HEK293 (cell line): ENCODE measurements around the gene PRRG1.
"Not testable (repeated sequence)": the region's sequence is repeated elsewhere in the genome, so short reads cannot be mapped to it uniquely, and the experiment has no call there.

Source experiments
- CTCF ChIA-PET: fragments of 350-600 bp; formaldehyde crosslinking; extraction: SDS; loops from one replicate; lab custom pipeline; 2021; ENCODE audit warnings: antibody characterized with exemption; lab: Yijun Ruan, JAX
- POLR2A ChIA-PET: fragments of 300-600 bp; formaldehyde crosslinking; extraction: SDS; loops from one replicate; lab custom pipeline; 2020; ENCODE audit warnings: antibody characterized with exemption, inconsistent platforms; lab: Yijun Ruan, JAX
- H3K27ac ChIP-seq: fragments of 200-500 bp; sonication (Bioruptor generic); 2 replicates; pipeline ENCODE4 v1.5.1; 2014; ENCODE audit warnings: low read depth, low read length, control low read depth, inconsistent platforms; ENCODE audit errors: extremely low read depth
- H3K36me3 ChIP-seq, 2 experiments: fragments of 200-500 bp in 1 of 2; sonication (Bioruptor generic) in 1 of 2; 1 replicate in 1 of 2; 2 replicates in 1 of 2; pipeline ENCODE4 v1.5.1; 2014 to 2017; ENCODE audit warnings: inconsistent platforms in 2 of 2, low read length in 2 of 2; ENCODE audit not compliant: control insufficient read depth in 2 of 2, insufficient read depth in 1 of 2
- H3K4me1 ChIP-seq: fragments of 200-500 bp; sonication (Bioruptor generic); 2 replicates; pipeline ENCODE4 v1.5.1; 2014; ENCODE audit warnings: mild to moderate bottlenecking, low read length, inconsistent platforms; ENCODE audit not compliant: control insufficient read depth, insufficient read depth
- H3K4me3 ChIP-seq: 2 replicates; pipeline ENCODE4 v1.5.1; 2011; ENCODE audit warnings: low read depth, mild to moderate bottlenecking, control low read depth, low read length, moderate library complexity
- H3K9me3 ChIP-seq: fragments of 200-500 bp; sonication (Bioruptor generic); 2 replicates; pipeline ENCODE4 v1.5.1; 2014; ENCODE audit warnings: low read depth, low read length, inconsistent platforms; ENCODE audit not compliant: control insufficient read depth, insufficient read depth
- GLI4 ChIP-seq: fragments of 450-650 bp; formaldehyde crosslinking; IDR thresholded peaks from 2 replicates; pipeline ENCODE4 v1.5.1; 2016; ENCODE audit warnings: missing biosample characterization, missing genetic modification characterization
- IKZF3 ChIP-seq: fragments of 450-650 bp; IDR thresholded peaks from 2 replicates; pipeline ENCODE4 v1.5.0; 2018; ENCODE audit warnings: missing biosample characterization, mild to moderate bottlenecking, missing genetic modification characterization, moderate library complexity
- INSM2 ChIP-seq: fragments of 450-650 bp; formaldehyde crosslinking; IDR thresholded peaks from 2 replicates; pipeline ENCODE4 v1.5.1; 2016; ENCODE audit warnings: missing biosample characterization, missing genetic modification characterization
- KLF1 ChIP-seq: fragments of 450-650 bp; formaldehyde crosslinking; IDR thresholded peaks from 2 replicates; pipeline ENCODE4 v1.5.1; 2016; ENCODE audit warnings: missing biosample characterization, missing genetic modification characterization
- KLF10 ChIP-seq: fragments of 450-650 bp; IDR thresholded peaks from 2 replicates; pipeline ENCODE4 v1.5.1; 2018; ENCODE audit warnings: missing biosample characterization, mild to moderate bottlenecking, missing genetic modification characterization
- SCRT1 ChIP-seq: fragments of 450-650 bp; formaldehyde crosslinking; IDR thresholded peaks from 2 replicates; pipeline ENCODE4 v1.5.1; 2016; ENCODE audit warnings: missing biosample characterization, missing genetic modification characterization, borderline replicate concordance
- SCRT2 ChIP-seq: fragments of 450-650 bp; formaldehyde crosslinking; IDR thresholded peaks from 2 replicates; pipeline ENCODE4 v1.5.1; 2016; ENCODE audit warnings: missing biosample characterization, missing genetic modification characterization
- SP2 ChIP-seq: fragments of 450-650 bp; formaldehyde crosslinking; IDR thresholded peaks from 2 replicates; pipeline ENCODE4 v1.5.1; 2016; ENCODE audit warnings: missing biosample characterization, missing genetic modification characterization
- ZNF140 ChIP-seq: fragments of 450-650 bp; formaldehyde crosslinking; IDR thresholded peaks from 2 replicates; pipeline ENCODE4 v1.5.1; 2016; ENCODE audit warnings: missing biosample characterization, missing genetic modification characterization
- ZNF174 ChIP-seq: fragments of 450-650 bp; formaldehyde crosslinking; IDR thresholded peaks from 2 replicates; pipeline ENCODE4 v1.5.0; 2017; ENCODE audit warnings: missing biosample characterization, mild to moderate bottlenecking, missing genetic modification characterization
- ZNF211 ChIP-seq: fragments of 450-650 bp; formaldehyde crosslinking; IDR thresholded peaks from 2 replicates; pipeline ENCODE4 v1.5.1; 2016; ENCODE audit warnings: low read depth, missing biosample characterization, missing genetic modification characterization
- ZNF335 ChIP-seq: fragments of 450-650 bp; formaldehyde crosslinking; conservative IDR thresholded peaks from 2 replicates; pipeline ENCODE4 v1.5.1; 2016; ENCODE audit warnings: missing biosample characterization, missing genetic modification characterization
- ZNF362 ChIP-seq: fragments of 450-650 bp; formaldehyde crosslinking; IDR thresholded peaks from 2 replicates; pipeline ENCODE4 v1.5.1; 2016; ENCODE audit warnings: missing biosample characterization, missing genetic modification characterization
- ZNF423 ChIP-seq: fragments of 450-650 bp; formaldehyde crosslinking; IDR thresholded peaks from 2 replicates; pipeline ENCODE4 v1.5.1; 2016; ENCODE audit warnings: missing biosample characterization, missing genetic modification characterization
- ZNF48 ChIP-seq: fragments of 450-650 bp; formaldehyde crosslinking; IDR thresholded peaks from 2 replicates; pipeline ENCODE4 v1.5.1; 2016; ENCODE audit warnings: missing biosample characterization, missing genetic modification characterization
- ZNF596 ChIP-seq: fragments of 450-650 bp; IDR thresholded peaks from 2 replicates; pipeline ENCODE4 v1.5.0; 2018; ENCODE audit warnings: missing biosample characterization, mild to moderate bottlenecking, missing genetic modification characterization, moderate library complexity
- ZNF624 ChIP-seq: fragments of 450-650 bp; formaldehyde crosslinking; IDR thresholded peaks from 2 replicates; pipeline ENCODE4 v1.5.1; 2017; ENCODE audit warnings: missing biosample characterization, missing genetic modification characterization
- ZNF654 ChIP-seq: fragments of 450-650 bp; formaldehyde crosslinking; IDR thresholded peaks from 2 replicates; pipeline ENCODE4 v1.5.1; 2016; ENCODE audit warnings: low read depth, missing biosample characterization, missing genetic modification characterization
- ZNF747 ChIP-seq: fragments of 450-650 bp; formaldehyde crosslinking; IDR thresholded peaks from 2 replicates; pipeline ENCODE4 v1.5.1; 2016; ENCODE audit warnings: missing biosample characterization, missing genetic modification characterization
- ZSCAN5A ChIP-seq: fragments of 450-650 bp; formaldehyde crosslinking; IDR thresholded peaks from 2 replicates; pipeline ENCODE4 v1.5.1; 2016; ENCODE audit warnings: missing biosample characterization, missing genetic modification characterization

Gene PRRG1

GRCh38 chrX:37302569-37302968, 46.6 kb upstream of the PRRG1 start:
- Histone ChIP-seq H3K27ac (no peak overlapping the region), H3K9me3 (no peaks in the 10 kb centered on the region), H3K36me3 (no peaks in the 10 kb centered on the region), H3K4me3 (no peak overlapping the region), H3K4me1 (no peaks in the 10 kb centered on the region)
- POLR2A ChIA-PET = no interaction called here
- peak; percentile 37 for TF ChIP-seq ZNF654
- TF ChIP-seq IKZF3 (tag by site-specific recombination) = no peak
- CTCF ChIA-PET = interaction anchor here (1.2 to 1.8 kb wide), 2 partner anchors 442 to 521 kb away, joined by 3 to 6 read pairs; no protein-coding TSS in a partner anchor

GRCh38 chrX:37305238-37305637, 43.9 kb upstream of the PRRG1 start:
- not testable (repeated sequence) for H3K4me3 ChIP-seq, H3K4me1 ChIP-seq, H3K36me3 ChIP-seq
- CTCF ChIA-PET = interaction anchor here (0.7 kb wide), 1 partner anchor 886 kb away, joined by 3 read pairs; no protein-coding TSS in a partner anchor
- TF ChIP-seq SCRT1 (tag by site-specific recombination) (peak; percentile 77; the same call in 1 of the 2 replicates), SCRT2 (tag by site-specific recombination) (peak; percentile 65)
- TF ChIP-seq, all 188 proteins: peak for 2; not testable (repeated sequence) for 186
- POLR2A ChIA-PET, H3K27ac ChIP-seq, H3K9me3 ChIP-seq: not testable (repeated sequence)

- no peaks in the 10 kb centered on the region for H3K4me1 ChIP-seq
- CTCF ChIA-PET = no interaction called here
- H3K9me3 ChIP-seq = no peaks in the 10 kb centered on the region
- no peak overlapping the region for H3K27ac ChIP-seq
- no peaks in the 10 kb centered on the region for H3K36me3 ChIP-seq
- POLR2A ChIA-PET = no interaction called here
- H3K4me3 ChIP-seq = no peak overlapping the region
- TF ChIP-seq ZNF335 (no peak), ZNF596 (no peak)
- TF ChIP-seq, all 188 proteins: peak for 0
Measured at GRCh38 chrX:37314531-37314930, 34.6 kb upstream of the PRRG1 start.

- TF ChIP-seq ZNF174 (tag by site-specific recombination) (no peak), INSM2 (no peak), KLF10 (tag by site-specific recombination) (no peak)
- TF ChIP-seq, all 188 proteins: peak for 0
- POLR2A ChIA-PET = no interaction called here
- CTCF ChIA-PET = interaction anchor here (0.6 kb wide), 1 partner anchor 11 kb away, joined by 4 read pairs; no protein-coding TSS in a partner anchor
Measured at GRCh38 chrX:37315511-37316248, 33.5 kb upstream of the PRRG1 start.

GRCh38 chrX:37320541-37321203, 28.5 kb upstream of the PRRG1 start:
- POLR2A ChIA-PET = no interaction called here
- CTCF ChIA-PET = interaction anchor here (0.9 to 1.2 kb wide), 2 partner anchors 203 to 274 kb away, joined by 3 read pairs; no protein-coding TSS in a partner anchor
- no peaks in the 10 kb centered on the region for H3K36me3 ChIP-seq
- H3K27ac ChIP-seq = no peak overlapping the region
- H3K4me1 ChIP-seq = no peaks in the 10 kb centered on the region
- H3K9me3 ChIP-seq = no peaks in the 10 kb centered on the region
- H3K4me3 ChIP-seq = no peak overlapping the region
- TF ChIP-seq ZNF624 (tag by site-specific recombination) (no peak), ZNF211 (no peak), SP2 (tag by site-specific recombination) (no peak), ZNF747 (tag by site-specific recombination) (no peak), ZNF140 (no peak), KLF1 (no peak), ZNF362 (tag by site-specific recombination) (no peak), ZSCAN5A (no peak), ZNF423 (tag by site-specific recombination) (no peak), ZNF48 (tag by site-specific recombination) (no peak), GLI4 (tag by site-specific recombination) (no peak)

More at GRCh38 chrX:37315511-37316248, 33.5 kb upstream of the PRRG1 start:
- no peak overlapping the region for H3K27ac ChIP-seq
- H3K36me3 ChIP-seq = no peaks in the 10 kb centered on the region
- H3K9me3 ChIP-seq = no peaks in the 10 kb centered on the region
- no peaks in the 10 kb centered on the region for H3K4me1 ChIP-seq
- H3K4me3 ChIP-seq = no peak overlapping the region
